ENCODE data around the gene NAB1.
A peak's percentile ranks its signal among the peaks of the same experiment; 100 is the strongest.

The NAB1 gene

GRCh38 chr2:190717306-190717705, 68.4 kb downstream of the NAB1 start:
- no peak for DNase-seq

DNA sequence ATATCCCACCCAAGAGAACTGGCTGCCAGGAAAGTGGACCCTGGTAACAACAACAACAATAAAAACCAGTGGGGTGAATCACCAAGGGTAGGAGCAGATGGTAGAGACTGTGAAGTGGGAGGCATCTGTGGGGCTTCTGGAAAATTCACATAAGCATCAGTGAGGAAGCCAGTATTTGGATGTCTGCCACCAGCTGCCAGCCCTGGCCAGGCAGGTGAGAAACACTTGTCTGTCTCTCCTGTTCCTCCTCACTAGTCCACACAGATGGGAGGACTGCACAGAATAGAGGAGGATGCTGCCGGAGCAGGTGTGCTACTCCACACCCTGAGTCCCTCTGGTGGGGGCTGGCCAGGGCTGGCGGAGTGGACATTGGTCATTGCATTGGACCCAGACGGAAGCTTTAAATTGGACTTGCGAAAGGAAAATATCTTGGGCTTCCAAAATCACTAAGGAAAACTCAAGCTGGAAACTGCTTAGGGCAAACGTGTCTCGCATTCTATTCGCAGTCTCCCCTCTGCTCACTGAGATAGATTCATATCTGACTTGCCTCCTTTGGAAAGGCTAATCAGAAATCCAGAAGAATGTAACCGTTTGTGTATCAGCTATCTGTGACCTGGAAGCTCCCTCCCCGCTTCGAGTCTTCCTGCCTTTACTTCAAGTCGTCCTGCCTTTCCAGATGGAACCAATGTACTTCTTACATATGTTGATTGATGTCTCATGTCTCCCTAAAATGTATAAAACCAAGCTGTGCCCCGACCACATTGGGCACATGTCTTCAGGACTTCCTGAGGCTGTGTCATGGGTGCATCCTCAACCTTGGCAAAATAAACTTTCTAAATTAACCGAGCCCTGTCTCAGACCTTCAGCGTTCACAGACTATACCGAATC, 69.1 kb downstream of the NAB1 start:
- DNase-seq = peak; percentile 75

- DNase-seq = no peak
These were observed 70.0 kb downstream of the NAB1 start for GRCh38 chr2:190718652-190719526.

DNA sequence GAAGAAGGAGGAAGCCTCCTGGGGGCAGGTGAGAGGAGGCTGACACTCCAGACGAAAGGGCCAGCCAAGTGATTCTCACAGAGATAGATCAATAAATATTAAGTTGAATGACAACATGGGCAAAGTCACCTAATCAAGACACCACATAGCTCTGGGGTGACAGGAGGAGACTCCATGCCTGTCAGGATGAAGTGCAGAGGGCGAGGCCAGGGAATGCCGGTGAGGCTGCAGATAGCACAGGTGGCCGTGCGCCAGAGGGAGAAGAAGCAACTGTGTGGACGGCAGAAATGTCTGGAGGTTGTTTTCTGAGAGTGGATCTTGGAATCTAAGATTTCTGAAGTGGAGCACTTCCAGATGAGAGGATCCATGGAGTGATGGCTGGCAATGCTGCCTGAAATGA, 71.4 kb downstream of the NAB1 start:
- no peak for DNase-seq

- DNase-seq = no peak
These were observed 71.8 kb downstream of the NAB1 start for GRCh38 chr2:190720691-190721090.

DNA sequence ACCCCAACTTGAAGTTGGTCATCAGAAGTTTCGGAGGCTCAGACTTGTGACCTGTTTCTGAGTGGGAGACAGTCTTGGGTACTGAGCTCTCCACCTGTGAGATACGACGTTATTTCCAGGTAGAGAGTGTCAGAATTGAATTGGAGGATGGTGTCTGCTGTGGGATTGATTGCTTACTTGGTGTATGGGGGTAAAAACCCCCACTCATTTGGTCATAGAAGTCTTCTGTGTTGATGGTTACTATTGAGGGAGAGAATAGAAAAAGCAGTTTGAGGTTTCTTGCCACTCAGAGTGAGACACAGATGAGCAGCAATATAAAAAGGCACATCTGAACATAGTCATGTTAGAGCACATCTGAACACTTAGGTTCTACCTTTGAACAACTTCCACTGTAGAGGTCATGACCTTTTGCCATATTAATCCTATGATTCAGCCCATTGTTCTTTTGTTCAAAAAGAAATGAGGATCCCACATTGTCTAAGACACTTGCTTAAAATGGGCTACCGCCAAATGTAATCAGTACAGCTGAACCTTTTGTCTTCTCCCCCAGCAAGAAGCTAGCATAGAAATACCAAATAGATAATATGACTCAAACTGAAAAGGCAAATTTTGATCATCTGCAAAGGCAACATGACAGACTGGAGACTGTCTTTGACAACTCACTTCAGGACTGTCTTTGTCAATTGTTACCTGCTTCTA, 73.3 kb downstream of the NAB1 start:
- DNase-seq = no peak

GRCh38 chr2:190722835-190723234, 74.0 kb downstream of the NAB1 start:
- no peak for DNase-seq

DNA sequence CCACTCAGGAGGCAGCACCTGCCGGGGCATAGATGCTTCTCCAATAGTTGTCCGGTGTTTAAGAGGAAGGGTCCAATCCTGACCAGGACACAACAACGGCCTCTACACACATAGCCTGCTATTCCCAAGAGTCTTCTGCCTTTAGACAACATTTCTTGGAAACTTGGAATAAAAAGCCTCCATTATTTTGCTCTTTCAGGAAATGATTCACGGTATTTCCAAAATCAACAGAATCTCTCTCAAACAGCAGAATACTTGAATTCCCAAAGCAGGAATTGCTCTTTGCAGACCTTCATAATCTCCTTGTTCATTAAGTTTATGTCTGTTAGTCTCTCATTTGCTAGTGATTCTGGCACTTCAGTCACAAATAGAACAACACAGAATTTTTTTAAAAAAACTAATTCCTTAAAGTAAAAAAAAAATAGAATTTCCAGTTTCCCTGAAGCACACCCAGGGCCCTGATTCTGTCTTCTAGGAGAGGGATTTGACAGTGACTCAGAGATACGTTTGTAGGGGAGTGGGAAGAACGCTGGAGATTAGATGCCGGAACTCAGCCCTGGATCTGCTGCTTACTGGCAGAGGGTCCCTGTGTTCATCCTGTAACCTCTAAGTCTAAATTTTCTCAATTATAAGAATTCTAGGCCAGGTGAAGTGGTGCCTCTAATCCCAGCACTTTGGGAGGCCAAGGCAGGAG, 74.7 kb downstream of the NAB1 start:
- no peak for DNase-seq

GRCh38 chr2:190726255-190726654, 77.4 kb downstream of the NAB1 start:
- DNase-seq = no peak

DNA sequence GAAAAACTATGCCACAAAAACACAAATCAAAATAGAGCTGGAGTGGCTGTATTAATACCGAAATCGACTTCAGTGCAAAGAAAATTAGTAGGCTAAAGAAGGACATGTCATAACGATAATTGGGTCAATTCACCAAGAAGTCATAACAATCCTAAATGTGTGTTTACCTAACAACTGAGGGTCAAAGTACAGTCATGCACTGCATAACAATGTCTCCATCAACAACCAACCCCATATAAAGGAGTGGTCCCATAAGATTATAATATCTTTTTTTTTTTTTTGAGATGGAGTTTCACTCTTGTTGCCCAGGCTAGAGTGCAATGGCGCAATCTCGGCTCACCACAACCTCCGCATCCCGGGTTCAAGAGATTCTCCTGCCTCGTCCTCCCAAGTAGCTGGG, 87.5 kb downstream of the NAB1 start:
- DNase-seq = no peak

DNA sequence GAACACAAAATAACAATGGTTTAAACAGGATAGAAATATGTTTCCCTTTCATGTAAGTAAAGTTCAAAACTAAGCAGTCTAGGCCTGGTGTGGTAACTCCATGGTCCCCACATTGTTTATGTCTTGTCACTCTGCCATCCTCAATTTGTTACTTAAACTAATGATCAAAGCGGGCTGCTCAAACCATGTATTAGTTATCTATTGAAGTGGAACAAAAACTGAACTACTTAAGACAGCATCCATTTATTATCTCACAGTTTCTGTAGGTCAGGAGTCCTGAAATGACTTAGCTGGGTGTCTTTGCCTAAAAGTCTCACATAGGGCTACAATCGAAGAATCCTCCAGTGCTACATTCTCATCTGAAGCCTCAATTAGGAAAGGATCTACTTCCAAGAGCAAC, 91.6 kb downstream of the NAB1 start:
- DNase-seq = no peak

Measured in NCI-H345 (cell line).